HepG2 (cell line): ENCODE results near the gene SMAD3. TPM values are rescaled to one million over a fixed set of nuclear protein-coding genes. Genes with fewer than 3 reads are reported as not detected.

Experiments
- ATAC-seq: fragments of 200-7000 bp; cut with Tn5 transposase; 3 replicates; pipeline ENCODE4 v1.9.1; 2020; ENCODE audit warnings: mild to moderate bottlenecking, moderate library complexity
- BruUV-seq: library from RNA; stranded (reverse); fragments of 400-500 nt; replicated peaks from 2 replicates; lab custom pipeline; 2021; lab: Mats Ljungman, UMichigan
- CTCF ChIA-PET: fragments of 300-600 bp; formaldehyde crosslinking; extraction: SDS; loops from one replicate; lab custom pipeline; 2021; ENCODE audit warnings: low total read pairs, inconsistent platforms, low intra/inter-chr PET ratio; lab: Yijun Ruan, JAX
- POLR2A ChIA-PET: fragments of 350-600 bp; sonication (Branson Sonifier 250); formaldehyde crosslinking; loops from one replicate; lab custom pipeline; 2020; ENCODE audit warnings: antibody characterized with exemption, inconsistent platforms; lab: Yijun Ruan, JAX
- DNase-seq: peaks from one replicate; pipeline ENCODE4 v3.0.0-alpha.2; 2015; ENCODE audit warnings: low spot score
- FAIRE-seq: peaks from 3 replicates; lab custom pipeline; 2011; peaks lifted over from hg19 to GRCh38; lab: Jason Lieb, UNC
- H2AFZ ChIP-seq: one replicate; pipeline ENCODE4 v1.6.1; 2011; ENCODE audit warnings: low read length, inconsistent platforms
- H3K27ac ChIP-seq: fragments of 300-600 bp; 3 replicates; pipeline ENCODE4 v1.8.0; 2011; ENCODE audit warnings: mixed run types, mild to moderate bottlenecking, mixed read lengths, low read length, inconsistent platforms; ENCODE audit not compliant: insufficient read depth; ENCODE audit errors: extremely low read length
- H3K27me3 ChIP-seq, 2 experiments: fragments of 200-600 bp in 1 of 2; 2 replicates in 1 of 2; 3 replicates in 1 of 2; pipeline versions ENCODE4 v1.6.0 to v1.8.0; 2011; ENCODE audit warnings: low read length in 2 of 2, mild to moderate bottlenecking in 2 of 2, moderate library complexity in 2 of 2, inconsistent platforms in 1 of 2; ENCODE audit not compliant: insufficient read depth in 2 of 2, control insufficient read depth in 1 of 2
- H3K36me3 ChIP-seq, 2 experiments: fragments of 200-600 bp in 1 of 2; replicated peaks in 1 of 2; 2 replicates in 1 of 2; 3 replicates in 1 of 2; pipeline versions ENCODE4 v1.5.1 to v1.8.0; 2011; ENCODE audit warnings: low read length in 2 of 2, inconsistent platforms in 1 of 2; ENCODE audit not compliant: insufficient read depth in 2 of 2, control insufficient read depth in 1 of 2
- H3K4me1 ChIP-seq: 2 replicates; pipeline ENCODE4 v1.5.1; 2012; ENCODE audit warnings: low read length, inconsistent platforms; ENCODE audit not compliant: insufficient read depth
- H3K4me2 ChIP-seq: 2 replicates; pipeline ENCODE4 v1.6.0; 2011; ENCODE audit warnings: low read depth, low read length, inconsistent platforms
- H3K4me3 ChIP-seq, 3 experiments: fragments of 200-600 bp in 1 of 3; sonication (generic), shearing (Covaris generic) in 1 of 3; replicated peaks in 1 of 3; 2 replicates each; pipeline ENCODE4 v1.5.1; 2011 to 2016; ENCODE audit warnings: low read length in 3 of 3, inconsistent platforms in 2 of 3, low read depth in 2 of 3, mild to moderate bottlenecking in 2 of 3, control low read depth in 1 of 3, mixed read lengths in 1 of 3; ENCODE audit not compliant: insufficient read depth in 1 of 3
- H3K79me2 ChIP-seq: one replicate; pipeline ENCODE4 v1.6.1; 2011; ENCODE audit warnings: low read length, inconsistent platforms; ENCODE audit not compliant: insufficient read depth
- H3K9ac ChIP-seq: 2 replicates; pipeline ENCODE4 v1.6.0; 2011; ENCODE audit warnings: mild to moderate bottlenecking, low read depth, low read length, inconsistent platforms; ENCODE audit not compliant: insufficient read depth
- H3K9me3 ChIP-seq: 2 replicates; pipeline ENCODE4 v1.5.1; 2012; ENCODE audit warnings: mild to moderate bottlenecking, low read length
- H4K20me1 ChIP-seq: 2 replicates; pipeline ENCODE4 v1.6.0; 2011; ENCODE audit warnings: inconsistent platforms, mild to moderate bottlenecking, low read length, moderate library complexity; ENCODE audit not compliant: insufficient read depth
- AHR ChIP-seq: IDR thresholded peaks from 2 replicates; pipeline ENCODE4 v1.6.1; 2018; ENCODE audit warnings: missing genetic modification reagents, missing compliant biosample characterization
- GATAD2A ChIP-seq: IDR thresholded peaks from 2 replicates; pipeline ENCODE4 v1.6.1; 2016
- KAT8 ChIP-seq: IDR thresholded peaks from 2 replicates; pipeline ENCODE4 v1.6.1; 2016; ENCODE audit warnings: missing genetic modification reagents, missing compliant biosample characterization
- NRL ChIP-seq: sonication (generic); formaldehyde crosslinking; IDR thresholded peaks from 2 replicates; pipeline ENCODE4 v1.5.0; 2020; ENCODE audit warnings: missing genetic modification reagents, mild to moderate bottlenecking, moderate library complexity, borderline replicate concordance
- ZNF350 ChIP-seq: sonication (generic); formaldehyde crosslinking; IDR thresholded peaks from 2 replicates; pipeline ENCODE4 v1.4.0; 2020; ENCODE audit warnings: mild to moderate bottlenecking, low read depth, missing genetic modification reagents, borderline replicate concordance
- ZNF768 ChIP-seq: sonication (generic); formaldehyde crosslinking; IDR thresholded peaks from 2 replicates; pipeline ENCODE4 v1.4.0; 2020; ENCODE audit warnings: missing genetic modification reagents
- WGBS: methylation state at CpG from one replicate; pipeline ENCODE4 v1.1.6; 2017; ENCODE audit warnings: low lambda C conversion rate; 5-methylcytosine and 5-hydroxymethylcytosine counted together
- in situ Hi-C: cut with HindIII; loops from 2 replicates; pipeline ENCODE4 v1.10.0; 2017; ENCODE audit warnings: low pct_unique_long_range_greater_than_20kb; ENCODE audit not compliant: extremely low pct_ligation_motif_present
- intact Hi-C: fragments of 100-400 bp; cut with micrococcal nuclease; formaldehyde crosslinking; loops from one replicate; pipeline ENCODE4 v1.10.0; 2022; ENCODE audit not compliant: unreplicated experiment
- polyA plus RNA-seq, 8 experiments: library from polyadenylated mRNA; depleted of rRNA in 3 of 8; stranded (reverse) in 7 of 8; unstranded in 1 of 8; fragments of >200 nt; fragmentation: Illumina TruSeq in 4 of 8; extraction: Trizol in 4 of 8; gene quantifications; 2 replicates each; pipeline versions ENCODE4 v1.2.1 to v1.2.3, GENCODE V29; 2011 to 2016; ENCODE audit warnings: low read depth in 4 of 8, missing spikeins in 1 of 8, mixed read lengths in 1 of 8; ENCODE audit not compliant: insufficient read depth in 1 of 8
- total RNA-seq, 5 experiments: library from RNA; depleted of rRNA; stranded (reverse); fragments of >200 nt; fragmentation: Illumina TruSeq; extraction: Trizol; gene quantifications; 2 replicates each; pipeline ENCODE4 v1.2.3, GENCODE V29; 2016; ENCODE audit warnings: low read depth in 1 of 5
- TF ChIP-seq, protein P1 (sequence below): sonication (generic); formaldehyde crosslinking; IDR thresholded peaks from 2 replicates; pipeline ENCODE4 v1.9.0; 2021; ENCODE audit warnings: missing genetic modification reagents, borderline replicate concordance

Gene SMAD3
- total and polyA plus RNA-seq, 2 of the 13 experiments (the other 11 are each of a cell fraction or from before 2014, with no cell fraction given) = 8.6 to 56.3 TPM

- TF ChIP-seq, protein P1, sequence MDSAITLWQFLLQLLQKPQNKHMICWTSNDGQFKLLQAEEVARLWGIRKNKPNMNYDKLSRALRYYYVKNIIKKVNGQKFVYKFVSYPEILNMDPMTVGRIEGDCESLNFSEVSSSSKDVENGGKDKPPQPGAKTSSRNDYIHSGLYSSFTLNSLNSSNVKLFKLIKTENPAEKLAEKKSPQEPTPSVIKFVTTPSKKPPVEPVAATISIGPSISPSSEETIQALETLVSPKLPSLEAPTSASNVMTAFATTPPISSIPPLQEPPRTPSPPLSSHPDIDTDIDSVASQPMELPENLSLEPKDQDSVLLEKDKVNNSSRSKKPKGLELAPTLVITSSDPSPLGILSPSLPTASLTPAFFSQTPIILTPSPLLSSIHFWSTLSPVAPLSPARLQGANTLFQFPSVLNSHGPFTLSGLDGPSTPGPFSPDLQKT = no peak
- peak; percentile 53 for TF ChIP-seq ZNF768 (CRISPR knock-in tag)
- TF ChIP-seq, all 625 proteins: peak for 1
Measured at GRCh38 chr15:67092752-67093503, 27.5 kb downstream of the SMAD3 start (continued).

DNA sequence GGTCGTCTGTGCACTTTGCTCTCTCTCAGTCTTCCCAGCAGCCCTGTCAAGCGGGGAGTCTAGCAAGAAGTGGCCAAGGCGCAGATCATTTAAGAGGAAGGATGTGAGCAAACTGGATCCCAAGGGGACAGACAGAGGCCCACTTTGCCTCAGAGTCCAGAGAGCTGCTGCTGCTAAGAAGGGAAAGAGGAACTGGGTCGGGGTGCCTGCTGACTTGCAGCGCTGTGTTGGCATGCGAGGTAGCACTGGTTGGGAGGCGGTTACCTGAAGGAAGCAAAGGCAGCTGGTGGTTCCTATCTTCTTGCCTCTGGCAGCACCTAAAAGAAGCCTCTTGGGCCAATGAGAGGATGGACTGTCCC lies 28.1 kb downstream of the SMAD3 start:
- WGBS = 84% methylated on average over 5 of the region's 7 CpGs
- Histone ChIP-seq H3K4me3 (no peak overlapping the region), H3K79me2 (peaks cover 85% of the 10 kb centered on the region), H4K20me1 (peaks cover 77% of the 10 kb centered on the region), H3K4me1 (peaks cover 32% of the 10 kb centered on the region), H3K36me3 (peaks cover 16 to 57% of the 10 kb centered on the region in 2 experiments; a peak in 4 of 5 replicates), H3K9ac (no peak overlapping the region), H3K9me3 (no peaks in the 10 kb centered on the region), H3K4me2 (no peak overlapping the region), H3K27me3 (no peaks in the 10 kb centered on the region), H2AFZ (no peak overlapping the region), H3K27ac (no peak overlapping the region)
- ATAC-seq = no peak
- FAIRE-seq = no peak
- DNase-seq = no peak
- ChIA-PET CTCF (no interaction called here), POLR2A (no interaction called here)
- no TSS peak for BruUV-seq
- no peak for TF ChIP-seq NRL (CRISPR knock-in tag)
- no peak for TF ChIP-seq ZNF350 (CRISPR knock-in tag)
- TF ChIP-seq KAT8 (CRISPR knock-in tag) = no peak
- TF ChIP-seq AHR (CRISPR knock-in tag) = no peak
- no peak for TF ChIP-seq GATAD2A
- in situ Hi-C loops (no loop called here), intact Hi-C loops (no loop called here)
